PFSK-1 (cell line): Measurements from ENCODE around the gene KCNMA1.

ENCODE experiments used
- FOXP2 ChIP-seq: optimal IDR thresholded peaks from 2 replicates; pipeline ENCODE3; 2011; ENCODE audit warnings: borderline replicate concordance, control low read depth, inconsistent platforms; ENCODE audit not compliant: insufficient read depth; ENCODE audit errors: extremely low read length, extremely low read depth
- POLR2AphosphoS5 ChIP-seq: IDR thresholded peaks from 2 replicates; pipeline ENCODE4 v1.6.1; 2012; ENCODE audit warnings: low read depth, mild to moderate bottlenecking, control low read depth, low read length, moderate library complexity
- REST ChIP-seq, 2 experiments: IDR thresholded peaks; 2 replicates each; pipeline versions ENCODE4 v1.6.1 to v1.8.0; 2011 to 2012; ENCODE audit warnings: low read depth in 2 of 2, low read length in 2 of 2, control low read depth in 1 of 2, inconsistent platforms in 1 of 2, mild to moderate bottlenecking in 1 of 2, moderate library complexity in 1 of 2; ENCODE audit not compliant: insufficient read depth in 1 of 2
- SIN3A ChIP-seq: IDR thresholded peaks from 2 replicates; pipeline ENCODE4 v1.6.1; 2012; ENCODE audit warnings: mild to moderate bottlenecking, low read length, moderate library complexity, borderline replicate concordance; ENCODE audit not compliant: insufficient read depth
- TAF1 ChIP-seq: IDR thresholded peaks from 2 replicates; pipeline ENCODE4 v1.6.1; 2012; ENCODE audit warnings: low read length, control low read depth, borderline replicate concordance; ENCODE audit not compliant: insufficient read depth

KCNMA1 gene

GRCh38 chr10:77626266-77626935 is 11.2 kb downstream of the KCNMA1 start:
- TF ChIP-seq TAF1 (no peak), SIN3A (no peak), POLR2AphosphoS5 (no peak), REST (IDR thresholded peaks at IDR 0.05; ENCODE audit: insufficient read depth in 1 of 2, low read depth in 2 of 2, low read length in 2 of 2) (no peak), FOXP2 (no peak)

- no peak for TF ChIP-seq TAF1
- no peak for TF ChIP-seq POLR2AphosphoS5
- no peak for TF ChIP-seq FOXP2
- no peak for TF ChIP-seq REST (IDR thresholded peaks at IDR 0.05; ENCODE audit: insufficient read depth in 1 of 2, low read depth in 2 of 2, low read length in 2 of 2)
- no peak for TF ChIP-seq SIN3A
Measured at GRCh38 chr10:77625379-77625778, 12.2 kb downstream of the KCNMA1 start.

- no peak for TF ChIP-seq POLR2AphosphoS5
- no peak for TF ChIP-seq TAF1
- TF ChIP-seq SIN3A: no peak
- no peak for TF ChIP-seq FOXP2
- TF ChIP-seq REST (IDR thresholded peaks at IDR 0.05; ENCODE audit: insufficient read depth in 1 of 2, low read depth in 2 of 2, low read length in 2 of 2): no peak
Measured at GRCh38 chr10:77622889-77623291, 14.7 kb downstream of the KCNMA1 start.

GRCh38 chr10:77620731-77621130 is 16.9 kb downstream of the KCNMA1 start:
- no peak for TF ChIP-seq TAF1
- TF ChIP-seq SIN3A: 0 out of 2 replicates have a peak, but pooled peaks have one; percentile 23

- TF ChIP-seq REST (IDR thresholded peaks at IDR 0.05; ENCODE audit: insufficient read depth in 1 of 2, low read depth in 2 of 2, low read length in 2 of 2): no peak
- TF ChIP-seq FOXP2: no peak
Measured at GRCh38 chr10:77619964-77620703, 17.5 kb downstream of the KCNMA1 start.
